ENCODE measurements around the gene PGAP3. TPM values are rescaled to one million over a fixed set of nuclear protein-coding genes. Genes with fewer than 3 reads are reported as not detected.
A peak's percentile ranks its signal among the peaks of the same experiment; 100 is the strongest.

The PGAP3 gene
- polyA plus RNA-seq, 1 experiment = 20.3 TPM

GRCh38 chr17:39639043-39639442 is 48.8 kb downstream of the PGAP3 start:
- no peaks in the 10 kb centered on the region for H3K36me3 ChIP-seq (ENCODE audit: control insufficient read depth, insufficient read depth, low read length)
- ChIA-PET CTCF (interaction anchor here (1.0 to 13.1 kb wide), 3 partner anchors 15 to 33 kb away, joined by 3 to 107 read pairs (median 59); no protein-coding TSS in a partner anchor), POLR2A (no interaction called here)
- no peak for TF ChIP-seq CTCF (IDR thresholded peaks at IDR 0.05; ENCODE audit: insufficient read depth, low read depth, low read length)
- H3K27me3 ChIP-seq (ENCODE audit: control insufficient read depth, insufficient read depth, low read length) = no peaks in the 10 kb centered on the region
- H3K4me3 ChIP-seq (ENCODE audit: low read depth, low read length) = no peak overlapping the region
- DNase-seq (ENCODE audit: low read depth) = no peak

GRCh38 chr17:39638317-39638716 is 49.5 kb downstream of the PGAP3 start:
- Histone ChIP-seq H3K36me3 (ENCODE audit: control insufficient read depth, insufficient read depth, low read length) (no peaks in the 10 kb centered on the region), H3K4me3 (ENCODE audit: low read depth, low read length) (no peak overlapping the region), H3K27me3 (ENCODE audit: control insufficient read depth, insufficient read depth, low read length) (no peaks in the 10 kb centered on the region)
- DNase-seq (ENCODE audit: low read depth) = no peak
- no peak for TF ChIP-seq CTCF (IDR thresholded peaks at IDR 0.05; ENCODE audit: insufficient read depth, low read depth, low read length)
- CTCF ChIA-PET = interaction anchor here (0.9 to 13.1 kb wide), 4 partner anchors 15 to 34 kb away, joined by 3 to 107 read pairs (median 31); partner anchors contain the start of gene PNMT
- POLR2A ChIA-PET = no interaction called here

GRCh38 chr17:39636927-39637736 is 50.7 kb downstream of the PGAP3 start, which contains the start of gene STARD3:
STARD3 (plus strand) TSS chr17:39637144; CDS start chr17:39653532, 16,388 bp downstream.
- Histone ChIP-seq H3K36me3 (ENCODE audit: control insufficient read depth, insufficient read depth, low read length) (no peaks in the 10 kb centered on the region), H3K27me3 (ENCODE audit: control insufficient read depth, insufficient read depth, low read length) (peaks cover 6% of the 10 kb centered on the region), H3K4me3 (ENCODE audit: low read depth, low read length) (peak within 1 kb of the TSS; percentile 84)
- CTCF ChIA-PET = interaction anchor here (0.9 to 13.1 kb wide), 3 partner anchors 15 to 31 kb away, joined by 3 to 107 read pairs (median 59); partner anchors contain the start of gene PNMT
- POLR2A ChIA-PET = interaction anchor here (0.6 kb wide), 1 partner anchor 74 kb away, joined by 3 read pairs; no protein-coding TSS in a partner anchor
- peak; percentile 38 for TF ChIP-seq CTCF (IDR thresholded peaks at IDR 0.05; ENCODE audit: insufficient read depth, low read depth, low read length)
- DNase-seq (ENCODE audit: low read depth) = no peak

- Histone ChIP-seq H3K4me3 (ENCODE audit: low read depth, low read length) (peak overlapping the region; percentile 84), H3K27me3 (ENCODE audit: control insufficient read depth, insufficient read depth, low read length) (peaks cover 11% of the 10 kb centered on the region), H3K36me3 (ENCODE audit: control insufficient read depth, insufficient read depth, low read length) (no peaks in the 10 kb centered on the region)
- CTCF ChIA-PET = interaction anchor here (13.1 kb wide), 1 partner anchor 15 kb away, joined by 107 read pairs; no protein-coding TSS in a partner anchor
- TF ChIP-seq CTCF (IDR thresholded peaks at IDR 0.05; ENCODE audit: insufficient read depth, low read depth, low read length) = no peak
- POLR2A ChIA-PET = interaction anchor here (0.6 kb wide), 1 partner anchor 75 kb away, joined by 3 read pairs; no protein-coding TSS in a partner anchor
- DNase-seq (ENCODE audit: low read depth) = no peak
Observed at GRCh38 chr17:39636587-39636926, 51.3 kb downstream of the PGAP3 start.

GRCh38 chr17:39635614-39636176 is 52.2 kb downstream of the PGAP3 start:
- Histone ChIP-seq H3K36me3 (ENCODE audit: control insufficient read depth, insufficient read depth, low read length) (no peaks in the 10 kb centered on the region), H3K27me3 (ENCODE audit: control insufficient read depth, insufficient read depth, low read length) (peaks cover 15% of the 10 kb centered on the region), H3K4me3 (ENCODE audit: low read depth, low read length) (no peak overlapping the region)
- ChIA-PET CTCF (interaction anchor here (0.6 to 13.1 kb wide), 11 partner anchors 8 to 94 kb away, joined by 3 to 157 read pairs (median 8); partner anchors contain the start of gene PNMT), POLR2A (no interaction called here)
- no peak for DNase-seq (ENCODE audit: low read depth)
- TF ChIP-seq CTCF (IDR thresholded peaks at IDR 0.05; ENCODE audit: insufficient read depth, low read depth, low read length) = no peak

Data from BJ (cell line).